Astrocyte (in vitro differentiated cells and primary cell): ENCODE measurements around the gene CDH23. TPM values are rescaled to one million over a fixed set of nuclear protein-coding genes. Genes with fewer than 3 reads are reported as not detected.

Experiments used
- DNase-seq: peaks from one replicate; pipeline ENCODE4 v3.0.0-alpha.2; 2010; ENCODE audit warnings: low read depth
- FAIRE-seq: peaks from 2 replicates; lab custom pipeline; 2011; peaks lifted over from hg19 to GRCh38; lab: Jason Lieb, UNC
- H2AFZ ChIP-seq: 2 replicates; pipeline ENCODE4 v1.6.0; 2012; ENCODE audit warnings: low read depth, low read length, inconsistent platforms
- H3K27ac ChIP-seq: 2 replicates; pipeline ENCODE4 v1.5.1; 2011; ENCODE audit warnings: low read depth, low read length, inconsistent platforms
- H3K27me3 ChIP-seq: 2 replicates; pipeline ENCODE4 v1.6.0; 2011; ENCODE audit warnings: low read length, inconsistent platforms; ENCODE audit not compliant: insufficient read depth
- H3K36me3 ChIP-seq: 2 replicates; pipeline ENCODE4 v1.5.1; 2011; ENCODE audit warnings: low read length, inconsistent platforms; ENCODE audit not compliant: insufficient read depth
- H3K4me1 ChIP-seq: 2 replicates; pipeline ENCODE4 v1.5.1; 2011; ENCODE audit warnings: low read length, inconsistent platforms; ENCODE audit not compliant: insufficient read depth
- H3K4me2 ChIP-seq: 2 replicates; pipeline ENCODE4 v1.6.0; 2012; ENCODE audit warnings: low read length, inconsistent platforms
- H3K4me3 ChIP-seq: 2 replicates; pipeline ENCODE4 v1.5.1; 2011; ENCODE audit warnings: low read depth, mild to moderate bottlenecking, low read length, inconsistent platforms; ENCODE audit not compliant: insufficient read depth
- H3K79me2 ChIP-seq: 2 replicates; pipeline ENCODE4 v1.6.0; 2012; ENCODE audit warnings: mild to moderate bottlenecking, low read length, inconsistent platforms; ENCODE audit not compliant: insufficient read depth
- H3K9ac ChIP-seq: 2 replicates; pipeline ENCODE4 v1.6.0; 2012; ENCODE audit warnings: mild to moderate bottlenecking, low read length, inconsistent platforms
- H3K9me3 ChIP-seq: 2 replicates; pipeline ENCODE4 v1.5.1; 2012; ENCODE audit warnings: low read depth, mild to moderate bottlenecking, low read length, inconsistent platforms; ENCODE audit not compliant: insufficient read depth
- H4K20me1 ChIP-seq: 2 replicates; pipeline ENCODE4 v1.6.0; 2012; ENCODE audit warnings: low read length, inconsistent platforms; ENCODE audit not compliant: insufficient read depth
- H3K27ac Mint-ChIP-seq: one replicate; pipeline ENCODE4 v1.8.0; 2021; ENCODE audit warnings: mild to moderate bottlenecking, mixed read lengths; ENCODE audit not compliant: unreplicated experiment
- H3K27me3 Mint-ChIP-seq: one replicate; pipeline ENCODE4 v1.8.0; 2021; ENCODE audit warnings: low read depth, mixed read lengths; ENCODE audit not compliant: unreplicated experiment
- H3K36me3 Mint-ChIP-seq: one replicate; pipeline ENCODE4 v1.8.0; 2021; ENCODE audit warnings: low read depth, mixed read lengths; ENCODE audit not compliant: unreplicated experiment
- H3K4me1 Mint-ChIP-seq: one replicate; pipeline ENCODE4 v1.8.0; 2021; ENCODE audit warnings: low read depth, mixed read lengths; ENCODE audit not compliant: unreplicated experiment
- H3K4me3 Mint-ChIP-seq: one replicate; pipeline ENCODE4 v1.8.0; 2021; ENCODE audit warnings: mild to moderate bottlenecking, moderate library complexity, mixed read lengths; ENCODE audit not compliant: unreplicated experiment
- H3K9me3 Mint-ChIP-seq: one replicate; pipeline ENCODE4 v1.8.0; 2021; ENCODE audit warnings: mild to moderate bottlenecking, mixed read lengths; ENCODE audit not compliant: unreplicated experiment
- CTCF ChIP-seq: IDR thresholded peaks from 2 replicates; pipeline ENCODE4 v1.5.1; 2011; ENCODE audit warnings: low read depth, mild to moderate bottlenecking, inconsistent platforms, low read length, moderate library complexity; ENCODE audit not compliant: insufficient read depth
- EZH2 ChIP-seq: IDR thresholded peaks from 2 replicates; pipeline ENCODE4 v1.6.1; 2012; ENCODE audit warnings: mild to moderate bottlenecking, low read length, inconsistent platforms; ENCODE audit not compliant: insufficient read depth
- total RNA-seq: library from RNA; stranded (reverse); gene quantifications from 2 replicates; pipeline ENCODE4 v1.2.1, GENCODE V29; 2021

CDH23 gene
- total RNA-seq, 1 donor from 2014 or later = not detected

GRCh38 chr10:71429304-71429703, 32.6 kb downstream of the CDH23 start:
- Mint-ChIP-seq H3K9me3 (no peaks in the 10 kb centered on the region), H3K4me1 (no peaks in the 10 kb centered on the region), H3K36me3 (no peaks in the 10 kb centered on the region), H3K27ac (no peak overlapping the region), H3K4me3 (no peak overlapping the region), H3K27me3 (peaks cover 51% of the 10 kb centered on the region)
- no peak for DNase-seq
- H3K79me2 ChIP-seq = no peaks in the 10 kb centered on the region
- H3K4me1 ChIP-seq = no peaks in the 10 kb centered on the region
- no peak overlapping the region for H3K4me2 ChIP-seq
- H3K27me3 ChIP-seq = peaks cover 12% of the 10 kb centered on the region
- no peak overlapping the region for H2AFZ ChIP-seq
- H3K9me3 ChIP-seq = no peaks in the 10 kb centered on the region
- no peaks in the 10 kb centered on the region for H3K36me3 ChIP-seq
- TF ChIP-seq EZH2 (no peak), CTCF (no peak)
- H3K27ac ChIP-seq = no peak overlapping the region
- H3K4me3 ChIP-seq = no peak overlapping the region
- H4K20me1 ChIP-seq = no peaks in the 10 kb centered on the region
- FAIRE-seq = no peak
- no peak overlapping the region for H3K9ac ChIP-seq

GRCh38 chr10:71429929-71430328, 33.2 kb downstream of the CDH23 start:
- no peaks in the 10 kb centered on the region for H3K9me3 Mint-ChIP-seq
- no peak overlapping the region for H3K27ac Mint-ChIP-seq
- Histone ChIP-seq H3K9ac (no peak overlapping the region), H3K36me3 (no peaks in the 10 kb centered on the region), H3K79me2 (no peaks in the 10 kb centered on the region), H3K27me3 (peaks cover 12% of the 10 kb centered on the region), H2AFZ (no peak overlapping the region), H3K4me1 (no peaks in the 10 kb centered on the region), H3K4me2 (no peak overlapping the region), H4K20me1 (no peaks in the 10 kb centered on the region), H3K27ac (no peak overlapping the region), H3K4me3 (no peak overlapping the region), H3K9me3 (no peaks in the 10 kb centered on the region)
- H3K36me3 Mint-ChIP-seq = no peaks in the 10 kb centered on the region
- no peak for FAIRE-seq
- TF ChIP-seq EZH2 = no peak
- TF ChIP-seq CTCF = no peak
- H3K27me3 Mint-ChIP-seq = peaks cover 50% of the 10 kb centered on the region
- H3K4me1 Mint-ChIP-seq = no peaks in the 10 kb centered on the region
- H3K4me3 Mint-ChIP-seq = no peak overlapping the region
- DNase-seq = no peak

- no peaks in the 10 kb centered on the region for H3K4me1 Mint-ChIP-seq
- Histone ChIP-seq H3K4me3 (no peak overlapping the region), H3K4me2 (no peak overlapping the region), H3K36me3 (no peaks in the 10 kb centered on the region), H3K4me1 (no peaks in the 10 kb centered on the region), H3K9me3 (no peaks in the 10 kb centered on the region), H3K79me2 (no peaks in the 10 kb centered on the region), H3K9ac (no peak overlapping the region), H2AFZ (no peak overlapping the region), H3K27me3 (peaks cover 12% of the 10 kb centered on the region), H4K20me1 (no peaks in the 10 kb centered on the region), H3K27ac (no peak overlapping the region)
- no peaks in the 10 kb centered on the region for H3K36me3 Mint-ChIP-seq
- no peaks in the 10 kb centered on the region for H3K9me3 Mint-ChIP-seq
- H3K4me3 Mint-ChIP-seq = no peak overlapping the region
- TF ChIP-seq EZH2 (no peak), CTCF (no peak)
- DNase-seq (no peak), FAIRE-seq (no peak)
- H3K27ac Mint-ChIP-seq = no peak overlapping the region
- H3K27me3 Mint-ChIP-seq = peaks cover 54% of the 10 kb centered on the region
These were observed 34.8 kb downstream of the CDH23 start for GRCh38 chr10:71431239-71432100.
